OCI-LY3 (cell line): Measurements from ENCODE around the gene KCNG1.

Experiments
- CTCF ChIP-seq: fragments of 200-600, 300-600 bp; sonication (generic); IDR thresholded peaks from 2 replicates; pipeline ENCODE4 v1.5.1; 2014; ENCODE audit warnings: antibody characterized with exemption, low read length, low read depth
- EZH2phosphoT487 ChIP-seq: fragments of 200-600 bp; shearing (Covaris generic); IDR thresholded peaks from 2 replicates; pipeline ENCODE4 v1.6.1; 2018; ENCODE audit warnings: antibody characterized with exemption, mixed run types, low read depth

DNA sequence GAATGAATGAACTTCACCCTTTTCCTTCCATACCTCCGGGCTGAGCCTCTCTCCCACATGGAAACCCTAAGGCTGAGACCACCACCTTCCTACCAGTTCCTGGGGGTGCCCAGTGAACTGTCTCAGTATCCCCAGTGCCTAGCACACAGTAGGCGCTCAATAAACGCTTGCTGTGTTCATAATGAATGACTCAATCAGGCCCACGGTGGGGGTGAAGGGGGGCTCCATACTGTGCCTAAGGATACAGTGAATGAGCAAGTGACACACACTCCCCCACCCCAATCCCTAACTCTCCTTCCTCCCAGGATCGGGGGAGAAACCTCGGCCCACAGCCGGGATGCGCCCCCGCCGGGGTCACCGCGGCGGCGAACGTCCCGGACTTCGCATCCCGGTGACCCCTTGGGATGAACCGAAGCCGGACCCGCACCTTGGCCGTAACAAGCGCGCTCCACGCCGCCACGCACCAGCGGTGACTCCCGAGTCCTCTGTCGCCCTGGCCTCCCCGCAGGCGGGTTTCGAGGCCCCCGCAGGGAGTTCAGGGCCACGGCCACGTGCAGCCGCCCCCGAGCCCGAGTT, 592 bp downstream of the KCNG1 start:
- TF ChIP-seq CTCF: no peak
- TF ChIP-seq EZH2phosphoT487: no peak
